Right cardiac atrium (tissue), 5 donors: Measurements from ENCODE around the gene IGFBP4. TPM values are rescaled to one million over a fixed set of nuclear protein-coding genes. Genes with fewer than 3 reads are reported as not detected.

Experiments used
- ATAC-seq, 2 donors: fragments of 200-7000 bp; cut with Tn5 transposase; one replicate each; pipeline versions ENCODE4 v1.8.0 to v1.9.1; 2020; ENCODE audit warnings: moderate library complexity in 2 of 2, mild to moderate bottlenecking in 1 of 2
- DNase-seq, 3 donors: peaks; one replicate each; pipeline ENCODE4 v3.0.0-alpha.2; 2020
- H3K27ac ChIP-seq: one replicate; pipeline ENCODE4 v1.5.1; 2013; ENCODE audit warnings: mild to moderate bottlenecking, low read length, control low read depth, moderate library complexity
- H3K27me3 ChIP-seq: one replicate; pipeline ENCODE4 v1.6.1; 2013; ENCODE audit not compliant: control insufficient read depth, insufficient read depth
- H3K4me1 ChIP-seq: one replicate; pipeline ENCODE4 v1.6.1; 2013; ENCODE audit warnings: low read length; ENCODE audit not compliant: control insufficient read depth, insufficient read depth
- H3K4me3 ChIP-seq: one replicate; pipeline ENCODE4 v1.5.1; 2013; ENCODE audit warnings: low read length, control low read depth
- H3K9me3 ChIP-seq: one replicate; pipeline ENCODE4 v1.6.1; 2013; ENCODE audit warnings: low read length; ENCODE audit not compliant: control insufficient read depth
- WGBS: extraction: QIAGEN DNeasy Blood & Tissue Kit; methylation state at CpG from one replicate; pipeline ENCODE4 v1.1.7; 2013; 5-methylcytosine and 5-hydroxymethylcytosine counted together
- intact Hi-C, 4 donors: fragments of 100-400 bp; cut with DNase I; formaldehyde crosslinking; loops; one replicate each; pipeline versions ENCODE4 v1.11.0 to v1.14.0; 2022 to 2023
- polyA plus RNA-seq: library from polyadenylated mRNA; stranded (reverse); fragments of 200-250 nt; gene quantifications from one replicate; pipeline ENCODE4 v1.2.3, GENCODE V29; 2013
- total RNA-seq, 4 donors: library from RNA; stranded (reverse); fragmentation: NEBNext Ultra II Directional; extraction: Animal tissue kit (Norgen Biotek cat#: 25700); gene quantifications; one replicate each; pipeline ENCODE4 v1.2.1, GENCODE V29; 2021
- donor health status: healthy with polysubstance abuse.
- donor health status: DM: no; HTN: yes; CAD: no.
- donor health status: DM: no; HTN: no; CAD: no.
- donor health status: DM: no; HTN: yes; CAD: no; lungs with severe emphysema.
- donor health status: DM: yes; HTN: yes; CAD: no.

IGFBP4 gene
- total and polyA plus RNA-seq, 5 donors, result 159 to 510 (median 226) TPM

DNA sequence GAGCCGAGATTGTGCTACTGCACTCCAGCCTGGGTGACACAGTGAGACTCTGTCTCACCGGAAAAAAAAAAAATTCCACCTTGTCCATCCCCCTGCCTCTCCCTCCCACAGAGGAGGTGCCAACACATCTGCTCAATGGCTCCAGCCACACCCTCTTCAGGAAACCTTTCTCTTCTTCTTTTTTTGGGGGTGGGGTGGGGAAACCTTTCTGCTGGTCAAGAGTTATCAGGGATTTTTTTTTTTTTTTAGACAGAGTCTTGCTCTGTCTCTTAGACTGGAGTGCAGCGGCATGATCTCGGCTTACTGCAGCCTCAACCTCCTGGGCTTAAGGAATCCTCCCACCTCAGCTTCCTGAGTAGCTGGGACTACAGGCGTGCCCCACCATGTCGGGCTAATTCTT lies 39.5 kb downstream of the IGFBP4 start:
- H3K4me1 ChIP-seq, result no peaks in the 10 kb centered on the region
- no peak overlapping the region for H3K27ac ChIP-seq
- ATAC-seq (no peak), DNase-seq (peak in 1 of 3 donors; percentile 23)
- H3K4me3 ChIP-seq, result no peak overlapping the region
- H3K27me3 ChIP-seq, result no peaks in the 10 kb centered on the region
- H3K9me3 ChIP-seq, result no peaks in the 10 kb centered on the region
- 89% methylated on average over 6 of the region's 6 CpGs for WGBS
- intact Hi-C loops, result loop anchor here in 1 of 4 donors (10.0 kb wide), 1 partner anchor 52 kb away; no protein-coding TSS in a partner anchor

DNA sequence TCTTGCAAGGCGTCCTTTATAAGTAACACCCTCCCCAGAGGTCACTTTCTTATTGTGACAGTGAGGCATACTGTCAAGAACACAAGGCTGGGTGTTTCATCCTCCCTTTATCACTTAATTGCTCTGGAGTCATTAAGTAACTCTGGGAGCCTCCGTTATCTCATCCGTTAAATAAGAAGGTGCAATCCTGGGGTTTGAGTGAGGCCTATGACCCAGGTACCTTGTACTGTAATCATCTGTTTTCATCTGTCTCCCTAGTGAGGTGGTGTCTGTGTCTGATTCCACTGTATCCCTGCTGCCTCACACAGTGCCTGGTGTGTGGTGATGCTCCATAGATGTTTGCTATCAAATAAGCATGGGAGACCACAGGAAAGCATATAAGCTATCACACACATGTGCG lies 40.4 kb downstream of the IGFBP4 start:
- Histone ChIP-seq H3K9me3 (no peaks in the 10 kb centered on the region), H3K27me3 (no peaks in the 10 kb centered on the region), H3K27ac (no peak overlapping the region), H3K4me3 (no peak overlapping the region), H3K4me1 (no peaks in the 10 kb centered on the region)
- DNase-seq (no peak), ATAC-seq (no peak)
- WGBS, result 85% methylated on average over 4 of the region's 4 CpGs
- intact Hi-C loops, result loop anchor here in 1 of 4 donors (10.0 kb wide), 1 partner anchor 51 kb away; no protein-coding TSS in a partner anchor

DNA sequence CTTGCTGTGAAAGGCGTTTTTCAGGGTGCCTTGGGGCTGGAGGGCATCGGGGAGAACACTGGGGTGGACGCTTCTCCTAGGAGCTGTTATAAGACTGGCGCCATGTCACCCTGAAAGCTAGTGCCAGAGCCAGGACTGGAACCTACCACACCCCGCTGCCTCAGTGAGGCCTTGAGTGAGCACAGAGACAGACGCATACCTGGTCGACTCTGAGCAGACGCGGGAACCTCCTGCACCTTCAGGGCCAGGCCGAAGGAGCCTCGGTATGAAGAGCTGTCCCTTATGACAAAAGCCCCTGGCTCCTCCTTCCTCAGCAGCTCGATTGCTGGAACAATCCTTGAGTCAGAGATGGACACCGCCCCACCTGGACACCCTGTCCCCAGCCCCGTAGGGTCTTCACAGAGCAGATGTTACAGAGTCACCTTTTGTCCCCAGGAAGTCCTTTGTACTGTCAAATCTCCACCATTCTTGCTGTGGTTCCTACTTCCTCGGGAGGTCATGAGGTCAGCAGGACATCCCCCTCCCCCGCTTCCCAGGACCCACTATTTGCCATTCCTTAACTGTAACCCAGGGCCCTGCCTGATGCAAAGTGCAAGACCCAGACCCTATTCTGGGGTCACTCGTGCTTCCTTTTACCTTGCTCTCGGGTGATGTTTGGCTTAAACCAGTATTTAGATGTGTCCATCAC lies 41.2 kb downstream of the IGFBP4 start:
- Histone ChIP-seq H3K27me3 (no peaks in the 10 kb centered on the region), H3K4me3 (no peak overlapping the region), H3K4me1 (no peaks in the 10 kb centered on the region), H3K9me3 (no peaks in the 10 kb centered on the region), H3K27ac (no peak overlapping the region)
- DNase-seq (peak in 1 of 3 donors; percentile 16), ATAC-seq (no peak)
- 86% methylated on average over 18 of the region's 18 CpGs for WGBS
- intact Hi-C loops, result loop anchor here in 1 of 4 donors (10.0 kb wide), 1 partner anchor 50 kb away; no protein-coding TSS in a partner anchor

DNA sequence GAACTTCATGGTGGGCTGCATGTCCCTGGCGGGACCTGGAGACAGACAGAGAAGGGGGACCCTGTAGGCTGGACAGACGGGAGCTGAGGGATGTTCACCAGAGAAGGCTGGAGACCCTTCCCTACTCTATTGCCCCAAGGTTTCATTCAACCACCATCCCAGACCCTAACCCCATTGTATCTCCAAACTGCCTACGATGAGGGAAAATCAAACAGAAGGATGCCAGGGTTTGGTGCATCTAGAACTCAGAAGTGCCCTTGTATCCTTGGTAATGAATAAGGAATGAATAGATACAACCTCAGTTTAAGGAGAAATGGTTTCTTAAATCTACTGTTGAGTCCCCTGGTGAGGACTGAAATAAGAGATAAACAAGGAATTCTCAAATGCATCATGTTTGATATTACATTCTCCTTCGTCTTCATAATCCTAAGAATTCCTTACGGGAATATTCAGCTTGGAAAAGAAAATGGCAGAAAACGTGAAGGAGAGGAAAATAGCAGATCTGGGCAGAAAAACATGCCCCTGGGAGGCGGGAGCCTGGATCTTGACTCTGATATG lies 41.8 kb downstream of the IGFBP4 start:
- intact Hi-C loops, result loop anchor here in 1 of 4 donors (10.0 kb wide), 1 partner anchor 50 kb away; no protein-coding TSS in a partner anchor
- 67% methylated on average over 7 of the region's 7 CpGs for whole genome bisulfite sequencing
- Histone ChIP-seq H3K27me3 (no peaks in the 10 kb centered on the region), H3K9me3 (no peaks in the 10 kb centered on the region), H3K4me3 (no peak overlapping the region), H3K4me1 (no peaks in the 10 kb centered on the region), H3K27ac (no peak overlapping the region)
- DNase-seq, result no peak
- ATAC-seq, result no peak

DNA sequence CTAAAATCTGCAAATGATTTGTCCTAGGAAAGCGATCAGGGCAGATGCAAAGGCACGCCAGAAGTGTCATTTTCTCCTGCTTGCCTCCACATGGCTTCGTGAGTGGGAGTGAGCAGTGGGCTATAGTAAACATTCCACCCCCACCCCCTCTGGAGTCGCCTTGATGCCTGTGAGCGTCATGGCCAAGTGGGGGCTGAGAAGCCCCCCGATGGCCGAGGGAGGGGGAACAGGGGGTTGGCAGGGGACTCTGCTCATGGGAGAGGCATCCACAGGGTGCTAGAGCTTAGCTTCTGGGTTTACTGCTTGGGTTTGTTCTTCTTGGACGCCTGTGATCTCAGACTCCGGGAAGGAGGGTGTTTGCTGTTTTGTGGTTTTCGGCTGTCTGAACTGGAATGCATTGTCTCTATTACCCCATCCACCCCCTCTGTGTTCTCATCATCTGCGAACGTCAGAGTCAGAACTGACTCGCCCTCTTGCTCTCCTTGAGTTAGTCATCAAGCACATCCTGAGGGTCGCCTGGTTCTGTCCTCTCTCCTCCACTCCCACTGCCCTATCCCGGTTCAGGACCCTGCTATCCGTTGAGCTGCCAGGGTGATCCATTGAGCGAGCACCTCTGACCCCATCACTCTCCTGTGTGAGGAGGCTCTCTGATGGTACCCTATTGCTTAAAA lies 42.7 kb downstream of the IGFBP4 start:
- Histone ChIP-seq H3K4me3 (no peak overlapping the region), H3K27me3 (no peaks in the 10 kb centered on the region), H3K27ac (peak overlapping the region; percentile 16), H3K9me3 (no peaks in the 10 kb centered on the region), H3K4me1 (no peaks in the 10 kb centered on the region)
- 59% methylated on average over 17 of the region's 17 CpGs for WGBS
- intact Hi-C loops, result loop anchor here in 1 of 4 donors (10.0 kb wide), 1 partner anchor 49 kb away; no protein-coding TSS in a partner anchor
- DNase-seq (peak in 2 of 3 donors; percentile 46 to 61), ATAC-seq (peak; percentile 53 to 81)

DNA sequence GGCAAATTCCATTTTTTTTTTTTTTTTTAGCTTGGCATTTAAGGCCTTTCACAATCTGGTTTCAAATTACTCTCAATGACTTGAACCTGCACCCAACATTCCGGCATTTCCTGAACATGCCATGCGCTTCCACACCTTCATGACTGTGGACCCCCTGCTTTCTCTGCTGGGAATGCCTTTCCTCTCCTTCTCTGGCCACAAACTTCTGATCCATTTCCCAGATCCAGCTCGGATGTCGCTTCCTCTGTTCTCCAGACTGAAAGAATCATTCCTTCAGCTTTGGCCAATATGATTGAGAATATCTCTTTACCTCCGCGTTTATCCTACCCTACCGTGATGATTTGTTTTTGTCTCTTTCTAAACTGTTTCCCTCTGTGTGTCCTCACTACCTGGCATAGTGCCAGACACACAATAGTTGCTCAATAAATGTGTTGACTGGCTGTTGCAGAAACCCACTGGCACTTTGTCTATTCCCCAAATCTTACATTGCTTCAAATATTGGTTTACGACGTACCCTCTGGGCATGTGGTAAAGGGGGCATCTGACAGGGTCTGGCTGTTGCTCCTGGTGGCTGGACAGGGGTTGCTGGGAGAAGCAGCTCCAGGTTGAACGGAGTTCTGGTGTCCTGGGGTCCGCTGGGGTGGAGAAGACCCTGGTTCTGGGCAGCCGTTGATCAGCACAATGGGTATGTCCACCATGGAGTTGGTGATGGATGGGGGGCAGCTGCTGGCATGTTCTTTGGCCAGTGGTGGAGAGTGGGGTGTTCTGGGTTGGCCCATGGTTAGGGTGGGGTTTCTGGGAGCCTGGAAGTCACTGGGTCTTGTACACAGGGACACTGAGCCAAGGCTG lies 43.5 kb downstream of the IGFBP4 start:
- WGBS, result 88% methylated on average over 12 of the region's 12 CpGs
- peak in 1 of 2 donors; percentile 20 for ATAC-seq
- peak in 1 of 3 donors; percentile 33 for DNase-seq
- H3K9me3 ChIP-seq, result no peaks in the 10 kb centered on the region
- H3K27ac ChIP-seq, result peak overlapping the region; percentile 28
- intact Hi-C loops, result loop anchor here in 1 of 4 donors (10.0 kb wide), 1 partner anchor 48 kb away; no protein-coding TSS in a partner anchor
- no peaks in the 10 kb centered on the region for H3K27me3 ChIP-seq
- no peaks in the 10 kb centered on the region for H3K4me1 ChIP-seq
- no peak overlapping the region for H3K4me3 ChIP-seq

DNA sequence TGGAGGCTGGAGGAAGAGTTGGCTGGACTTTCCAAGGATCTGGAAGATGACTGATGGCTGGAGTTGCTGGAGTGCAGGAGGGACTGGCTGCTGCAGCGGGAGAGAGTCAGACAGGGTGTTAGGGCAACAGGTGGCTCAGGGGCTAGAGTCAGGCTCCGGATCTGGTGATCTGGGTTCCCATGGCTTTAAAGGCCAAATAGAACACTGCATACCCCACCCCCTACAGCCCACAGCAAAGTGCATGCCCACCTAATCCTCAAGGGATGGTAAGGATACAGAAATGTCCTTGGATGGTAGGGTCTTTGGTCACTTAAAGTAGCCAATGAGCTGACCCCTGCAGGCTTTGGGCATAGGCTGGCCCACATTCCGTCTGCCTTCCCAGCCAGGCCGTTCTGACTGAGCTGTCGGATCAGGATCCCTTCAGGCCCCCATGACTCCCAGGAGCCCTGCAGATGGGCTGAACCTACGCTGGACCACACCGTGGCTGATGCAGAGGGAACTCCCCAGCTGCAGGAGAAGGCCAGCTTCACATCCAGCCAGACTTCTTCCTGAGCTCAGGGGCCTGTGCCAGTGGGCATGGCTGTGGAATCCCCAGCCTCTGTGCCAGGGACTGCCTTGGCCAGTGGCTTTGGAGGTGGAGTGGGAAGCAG lies 44.2 kb downstream of the IGFBP4 start:
- no peaks in the 10 kb centered on the region for H3K4me1 ChIP-seq
- no peaks in the 10 kb centered on the region for H3K27me3 ChIP-seq
- peak in 1 of 3 donors; percentile 13 for DNase-seq
- ATAC-seq, result no peak
- no peak overlapping the region for H3K4me3 ChIP-seq
- intact Hi-C loops, result loop anchor here in 1 of 4 donors (10.0 kb wide), 1 partner anchor 47 kb away; no protein-coding TSS in a partner anchor
- H3K9me3 ChIP-seq, result no peaks in the 10 kb centered on the region
- H3K27ac ChIP-seq, result no peak overlapping the region
- WGBS, result 83% methylated on average over 7 of the region's 7 CpGs

DNA sequence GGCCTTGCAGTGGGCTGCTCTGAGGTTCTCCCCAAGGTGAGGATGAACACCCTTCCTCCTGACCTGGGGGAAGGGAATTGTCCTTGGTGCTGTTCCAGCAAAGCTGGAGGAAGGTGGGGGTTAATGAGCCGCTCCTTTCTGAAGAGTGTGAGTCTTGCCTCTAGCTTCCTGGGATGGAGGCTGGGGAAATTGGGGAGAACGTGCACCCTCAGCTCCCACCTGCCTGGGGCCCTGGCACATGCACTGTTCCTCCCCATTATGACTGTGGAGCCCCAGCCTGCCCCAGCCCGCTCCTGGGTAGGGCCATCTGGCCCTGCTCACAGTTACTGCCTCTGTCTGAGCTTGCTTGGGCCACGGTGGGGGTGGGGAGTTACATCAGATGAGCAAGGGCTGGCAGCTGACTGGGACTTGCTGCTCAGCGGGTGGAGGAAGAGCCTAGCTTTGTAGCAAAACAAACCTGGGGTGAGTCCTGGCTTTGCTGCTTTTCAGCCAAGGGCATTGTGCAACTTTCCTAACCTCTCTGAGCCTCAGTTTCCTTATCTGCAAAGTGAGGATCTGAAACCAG lies 47.1 kb downstream of the IGFBP4 start:
- Histone ChIP-seq H3K4me3 (no peak overlapping the region), H3K9me3 (no peaks in the 10 kb centered on the region), H3K27ac (no peak overlapping the region), H3K27me3 (no peaks in the 10 kb centered on the region), H3K4me1 (no peaks in the 10 kb centered on the region)
- ATAC-seq (peak; percentile 38 to 45), DNase-seq (peak; percentile 62 to 72 (median 64))
- WGBS, result 54% methylated on average over 5 of the region's 5 CpGs
- intact Hi-C loops, result no loop called here

DNA sequence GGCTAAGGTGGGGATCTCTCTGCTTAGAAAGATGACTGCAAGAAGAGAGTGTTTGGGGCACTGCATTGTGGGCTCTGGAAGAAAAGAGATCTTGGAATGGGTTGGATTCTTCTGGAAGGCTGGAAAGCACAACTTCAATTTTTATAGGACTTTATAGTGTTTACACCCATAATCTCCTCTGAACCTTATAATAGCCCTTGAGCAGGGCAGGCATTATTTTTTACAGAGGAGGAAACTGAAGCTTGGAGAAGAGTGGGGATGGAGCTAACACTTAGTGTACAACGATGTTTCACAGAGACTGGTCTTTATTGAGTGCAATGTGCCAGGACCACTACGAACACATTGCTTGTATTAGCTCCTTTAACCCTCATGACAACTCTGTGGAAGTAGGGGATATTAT lies 47.7 kb downstream of the IGFBP4 start:
- no peak for DNase-seq
- ATAC-seq, result no peak
- Histone ChIP-seq H3K4me3 (no peak overlapping the region), H3K9me3 (no peaks in the 10 kb centered on the region), H3K4me1 (no peaks in the 10 kb centered on the region), H3K27me3 (no peaks in the 10 kb centered on the region), H3K27ac (no peak overlapping the region)
- intact Hi-C loops, result no loop called here
- 88% methylated on average over 2 of the region's 2 CpGs for WGBS

DNA sequence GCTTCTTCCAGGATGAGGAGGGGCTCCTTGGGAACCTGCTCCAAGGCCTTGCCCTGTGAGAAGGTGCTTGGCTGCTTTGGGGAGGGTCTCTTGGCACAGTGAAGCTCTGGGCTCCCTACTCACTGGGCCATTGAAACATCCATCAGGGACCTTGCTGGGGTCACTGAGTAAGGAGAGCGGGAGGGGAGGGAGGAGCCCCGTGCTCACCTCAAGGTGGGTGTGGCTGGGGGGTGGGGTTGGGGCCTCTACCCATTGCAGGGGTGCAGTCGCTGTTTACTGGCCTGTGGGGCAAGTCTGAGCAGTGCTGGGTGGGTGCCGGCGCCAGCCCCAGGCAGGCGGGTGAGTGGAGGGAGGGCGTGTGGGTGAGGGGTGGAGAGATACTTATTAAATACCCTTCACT lies 48.2 kb downstream of the IGFBP4 start:
- ATAC-seq, result no peak
- WGBS, result 79% methylated on average over 7 of the region's 7 CpGs
- Histone ChIP-seq H3K4me3 (no peak overlapping the region), H3K27ac (no peak overlapping the region), H3K4me1 (no peaks in the 10 kb centered on the region), H3K9me3 (no peaks in the 10 kb centered on the region), H3K27me3 (no peaks in the 10 kb centered on the region)
- DNase-seq, result peak in 1 of 3 donors; percentile 22
- intact Hi-C loops, result no loop called here
